ENCODE measurements around the gene SPRYD3. TPM values are rescaled to one million over a fixed set of nuclear protein-coding genes. Genes with fewer than 3 reads are reported as not detected.
A peak's percentile ranks its signal among the peaks of the same experiment; 100 is the strongest.

Gene SPRYD3, protein sequence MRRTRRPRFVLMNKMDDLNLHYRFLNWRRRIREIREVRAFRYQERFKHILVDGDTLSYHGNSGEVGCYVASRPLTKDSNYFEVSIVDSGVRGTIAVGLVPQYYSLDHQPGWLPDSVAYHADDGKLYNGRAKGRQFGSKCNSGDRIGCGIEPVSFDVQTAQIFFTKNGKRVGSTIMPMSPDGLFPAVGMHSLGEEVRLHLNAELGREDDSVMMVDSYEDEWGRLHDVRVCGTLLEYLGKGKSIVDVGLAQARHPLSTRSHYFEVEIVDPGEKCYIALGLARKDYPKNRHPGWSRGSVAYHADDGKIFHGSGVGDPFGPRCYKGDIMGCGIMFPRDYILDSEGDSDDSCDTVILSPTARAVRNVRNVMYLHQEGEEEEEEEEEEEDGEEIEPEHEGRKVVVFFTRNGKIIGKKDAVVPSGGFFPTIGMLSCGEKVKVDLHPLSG
- total RNA-seq = 100 to 1,000 TPM in 2 of 4 donors, 10 to 100 TPM in 2; 79.7 to 125 (median 99.1) TPM

GRCh38 chr12:53079226-53080117, at the start of gene SPRYD3:
TSS of gene SPRYD3 (minus strand) at chr12:53079390. CDS start at chr12:53079333, 57 bp downstream.
- peak; percentile 72 for TF ChIP-seq POLR2A (IDR thresholded peaks at IDR 0.05; ENCODE audit: low read depth)
- TF ChIP-seq EP300 (IDR thresholded peaks at IDR 0.05) = no peak
- TF ChIP-seq, protein P1, sequence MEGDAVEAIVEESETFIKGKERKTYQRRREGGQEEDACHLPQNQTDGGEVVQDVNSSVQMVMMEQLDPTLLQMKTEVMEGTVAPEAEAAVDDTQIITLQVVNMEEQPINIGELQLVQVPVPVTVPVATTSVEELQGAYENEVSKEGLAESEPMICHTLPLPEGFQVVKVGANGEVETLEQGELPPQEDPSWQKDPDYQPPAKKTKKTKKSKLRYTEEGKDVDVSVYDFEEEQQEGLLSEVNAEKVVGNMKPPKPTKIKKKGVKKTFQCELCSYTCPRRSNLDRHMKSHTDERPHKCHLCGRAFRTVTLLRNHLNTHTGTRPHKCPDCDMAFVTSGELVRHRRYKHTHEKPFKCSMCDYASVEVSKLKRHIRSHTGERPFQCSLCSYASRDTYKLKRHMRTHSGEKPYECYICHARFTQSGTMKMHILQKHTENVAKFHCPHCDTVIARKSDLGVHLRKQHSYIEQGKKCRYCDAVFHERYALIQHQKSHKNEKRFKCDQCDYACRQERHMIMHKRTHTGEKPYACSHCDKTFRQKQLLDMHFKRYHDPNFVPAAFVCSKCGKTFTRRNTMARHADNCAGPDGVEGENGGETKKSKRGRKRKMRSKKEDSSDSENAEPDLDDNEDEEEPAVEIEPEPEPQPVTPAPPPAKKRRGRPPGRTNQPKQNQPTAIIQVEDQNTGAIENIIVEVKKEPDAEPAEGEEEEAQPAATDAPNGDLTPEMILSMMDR (IDR thresholded peaks at IDR 0.05) = no peak
- peak; percentile 86 to 97 for TF ChIP-seq POLR2AphosphoS5 (IDR thresholded peaks at IDR 0.05)
- H3K9me3 ChIP-seq = no peaks in the 10 kb centered on the region
- peak; percentile 100 for DNase-seq (ENCODE audit: extremely low spot score)
- no peaks in the 10 kb centered on the region for H3K27me3 ChIP-seq
- peak within 1 kb of the TSS; percentile 66 to 78 (median 72) for H3K4me3 ChIP-seq
- intact Hi-C loops (cut with DNase I) = loop anchor here (10.0 kb wide), 1 partner anchor 75 kb away; no protein-coding TSS in a partner anchor
- peaks cover 20 to 35% (median 26%) of the 10 kb centered on the region in 4 donors for H3K36me3 ChIP-seq
- peak within 1 kb of the TSS; percentile 91 to 96 (median 94) for H3K27ac ChIP-seq (replicated peaks in 1 of 4)
- peaks cover 23 to 61% (median 59%) of the 10 kb centered on the region in 4 donors for H3K4me1 ChIP-seq
- WGBS = 2% methylated on average over 34 of the region's 67 CpGs

- Histone ChIP-seq H3K36me3 (no peaks in the 10 kb centered on the region), H3K4me1 (no peaks in the 10 kb centered on the region), H3K27ac (replicated peaks in 1 of 4) (no peak overlapping the region), H3K27me3 (no peaks in the 10 kb centered on the region), H3K9me3 (no peaks in the 10 kb centered on the region), H3K4me3 (no peak overlapping the region)
- no peak for DNase-seq (ENCODE audit: extremely low spot score)
- WGBS = 78% methylated on average over 1 of the region's 1 CpG
- intact Hi-C loops (cut with DNase I) = no loop called here
- TF ChIP-seq POLR2AphosphoS5 (IDR thresholded peaks at IDR 0.05) (no peak), EP300 (IDR thresholded peaks at IDR 0.05) (no peak), POLR2A (IDR thresholded peaks at IDR 0.05; ENCODE audit: low read depth) (no peak)
- TF ChIP-seq, protein P1 (IDR thresholded peaks at IDR 0.05) = no peak
Observed at GRCh38 chr12:53127169-53127568, 48.0 kb upstream of the SPRYD3 start.

DNA sequence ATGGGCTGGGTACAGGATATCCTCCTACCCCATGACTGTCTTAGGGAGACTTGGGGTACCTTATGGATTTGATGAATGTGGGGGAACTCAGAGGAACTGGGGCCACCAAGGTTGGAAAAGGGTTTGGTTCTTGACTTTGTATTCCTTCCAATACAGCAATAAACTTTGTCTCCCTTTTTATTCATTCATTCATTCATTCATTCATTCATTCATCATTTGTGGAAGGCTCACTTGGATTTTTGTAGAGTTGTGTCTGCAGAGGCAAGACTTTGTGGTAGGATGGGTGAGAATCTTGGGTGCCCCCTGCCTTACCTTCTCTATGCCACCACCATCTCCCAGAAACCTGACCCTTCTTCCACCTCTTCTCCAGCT, 45.1 kb upstream of the SPRYD3 start:
- peak; percentile 26 for DNase-seq (ENCODE audit: extremely low spot score)
- Histone ChIP-seq H3K27ac (replicated peaks in 1 of 4) (no peak overlapping the region), H3K4me3 (no peak overlapping the region), H3K9me3 (no peaks in the 10 kb centered on the region), H3K27me3 (no peaks in the 10 kb centered on the region), H3K4me1 (no peaks in the 10 kb centered on the region), H3K36me3 (no peaks in the 10 kb centered on the region)
- TF ChIP-seq POLR2AphosphoS5 (IDR thresholded peaks at IDR 0.05) = no peak
- TF ChIP-seq, protein P1 (IDR thresholded peaks at IDR 0.05) = no peak
- no peak for TF ChIP-seq POLR2A (IDR thresholded peaks at IDR 0.05; ENCODE audit: low read depth)
- intact Hi-C loops (cut with DNase I) = no loop called here

DNA sequence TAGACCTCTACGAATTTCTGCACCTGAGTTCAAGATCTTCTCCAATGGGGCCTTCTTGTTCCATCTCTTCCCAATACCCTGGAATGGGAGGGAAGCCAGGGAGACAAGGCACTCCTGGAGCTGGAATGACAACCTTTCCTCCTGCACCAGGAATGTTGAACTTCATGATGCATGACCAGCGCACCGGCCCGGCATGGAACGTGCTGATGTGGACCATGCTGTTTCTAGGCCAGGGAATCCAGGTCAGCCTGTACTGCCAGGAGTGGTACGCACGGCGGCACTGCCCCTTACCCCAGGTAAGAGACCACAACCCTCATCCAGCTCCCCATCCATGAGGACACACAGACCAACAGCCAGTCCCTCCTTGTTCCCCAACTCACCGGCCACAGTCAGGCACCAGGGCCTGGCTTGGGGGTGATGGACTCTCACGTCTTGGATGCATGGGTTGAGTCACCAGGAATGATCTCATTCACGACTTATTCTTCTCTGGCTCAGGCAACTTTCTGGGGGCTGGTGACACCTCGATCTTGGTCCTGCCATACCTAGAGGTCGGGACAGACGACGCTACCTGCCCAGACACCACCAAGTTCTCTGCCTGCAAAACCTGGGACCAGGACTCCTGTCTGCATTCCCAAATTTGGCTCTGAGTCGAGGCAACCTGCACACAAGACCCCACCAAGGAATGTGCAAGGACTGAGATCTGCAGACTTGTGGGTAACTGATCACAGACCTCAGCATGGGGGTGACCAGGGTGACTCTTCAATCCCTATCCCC, 44.6 kb upstream of the SPRYD3 start:
- DNase-seq (ENCODE audit: extremely low spot score) = peak; percentile 74
- H3K36me3 ChIP-seq = no peaks in the 10 kb centered on the region
- TF ChIP-seq EP300 (IDR thresholded peaks at IDR 0.05) (no peak), POLR2A (IDR thresholded peaks at IDR 0.05; ENCODE audit: low read depth) (no peak), POLR2AphosphoS5 (IDR thresholded peaks at IDR 0.05) (no peak)
- TF ChIP-seq, protein P1 (IDR thresholded peaks at IDR 0.05) = no peak
- 94% methylated on average over 14 of the region's 16 CpGs for WGBS
- H3K4me1 ChIP-seq = no peaks in the 10 kb centered on the region
- no peaks in the 10 kb centered on the region for H3K9me3 ChIP-seq
- no peak overlapping the region for H3K4me3 ChIP-seq
- intact Hi-C loops (cut with DNase I) = no loop called here
- no peak overlapping the region for H3K27ac ChIP-seq (replicated peaks in 1 of 4)
- H3K27me3 ChIP-seq = no peaks in the 10 kb centered on the region

Measured in esophagus muscularis mucosa (tissue), 4 donors.